NCI-H128 (cell line): ENCODE results near the gene HAND1.
A peak's percentile ranks its signal among the peaks of the same experiment; 100 is the strongest.

ENCODE experiments used
- DNase-seq: peaks from one replicate; lab custom pipeline; 2025; ENCODE audit not compliant: unreplicated experiment; lab: John Stamatoyannopoulos, UW

HAND1 gene

GRCh38 chr5:154461531-154461930 is 16.5 kb downstream of the HAND1 start:
- DNase-seq: no peak

GRCh38 chr5:154460172-154460571 is 17.9 kb downstream of the HAND1 start:
- no peak for DNase-seq

- DNase-seq: no peak
Observed at GRCh38 chr5:154459015-154459414, 19.0 kb downstream of the HAND1 start.

- no peak for DNase-seq
Observed at GRCh38 chr5:154456540-154456939, 21.5 kb downstream of the HAND1 start.

- DNase-seq: no peak
Observed at GRCh38 chr5:154455585-154455984, 22.4 kb downstream of the HAND1 start.

- no peak for DNase-seq
Observed at GRCh38 chr5:154451957-154452356, 26.1 kb downstream of the HAND1 start.

GRCh38 chr5:154449786-154450185 is 28.2 kb downstream of the HAND1 start:
- DNase-seq: no peak

- no peak for DNase-seq
Observed at GRCh38 chr5:154447089-154447725, 30.8 kb downstream of the HAND1 start.

GRCh38 chr5:154446195-154447088 is 31.6 kb downstream of the HAND1 start:
- no peak for DNase-seq

GRCh38 chr5:154445422-154446194 is 32.4 kb downstream of the HAND1 start, which contains the start of gene SAP30L:
Gene SAP30L (plus strand): TSS chr5:154445997. CDS start chr5:154446605, 608 bp downstream.
- peak; percentile 62 for DNase-seq

- DNase-seq: no peak
Observed at GRCh38 chr5:154444556-154445421, 33.2 kb downstream of the HAND1 start.

GRCh38 chr5:154442801-154443200 is 35.2 kb downstream of the HAND1 start:
- no peak for DNase-seq

GRCh38 chr5:154440540-154440939 is 37.5 kb downstream of the HAND1 start:
- no peak for DNase-seq

- DNase-seq: no peak
Observed at GRCh38 chr5:154437281-154437965, 40.6 kb downstream of the HAND1 start.

GRCh38 chr5:154435226-154435625 is 42.8 kb downstream of the HAND1 start:
- no peak for DNase-seq

- DNase-seq: no peak
Observed at GRCh38 chr5:154430961-154431630, 46.9 kb downstream of the HAND1 start.

- DNase-seq: no peak
Observed at GRCh38 chr5:154430466-154430865, 47.6 kb downstream of the HAND1 start.

GRCh38 chr5:154429341-154429740 is 48.7 kb downstream of the HAND1 start:
- DNase-seq: no peak

GRCh38 chr5:154428208-154428607 is 49.8 kb downstream of the HAND1 start:
- DNase-seq: no peak
